ENCODE results near the gene CFAP77.

The CFAP77 gene

GRCh38 chr9:132408521-132408920, 1.5 kb upstream of the CFAP77 start:
- no peak for DNase-seq

DNA sequence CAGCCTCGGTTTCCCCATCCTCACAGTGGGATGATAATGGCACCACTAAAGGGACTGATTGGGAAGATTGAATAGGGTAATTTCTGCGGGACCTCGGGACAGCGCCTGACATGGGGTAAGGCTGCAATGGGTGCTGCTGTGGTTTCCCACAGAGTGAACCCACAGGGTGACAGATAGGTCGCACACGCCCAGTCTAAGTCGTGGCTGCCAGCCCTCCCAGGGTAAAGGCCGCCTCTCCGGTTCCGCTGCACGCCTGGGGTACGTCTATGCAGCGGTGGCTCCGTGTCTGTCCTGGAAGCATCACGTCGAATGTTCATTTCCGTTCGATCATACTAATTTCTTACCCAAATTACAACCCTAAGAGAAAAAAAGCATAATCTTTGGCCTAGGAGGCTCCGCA, 631 bp downstream of the CFAP77 start:
- DNase-seq, result no peak

GRCh38 chr9:132411091-132411508, 1.1 kb downstream of the CFAP77 start:
- DNase-seq, result peak in 15 of 51 donors; percentile 2 to 32 (median 8)

- no peak for DNase-seq
Measured at GRCh38 chr9:132412089-132412488, 2.1 kb downstream of the CFAP77 start.

- no peak for DNase-seq
Measured at GRCh38 chr9:132413926-132414325, 3.9 kb downstream of the CFAP77 start.

DNA sequence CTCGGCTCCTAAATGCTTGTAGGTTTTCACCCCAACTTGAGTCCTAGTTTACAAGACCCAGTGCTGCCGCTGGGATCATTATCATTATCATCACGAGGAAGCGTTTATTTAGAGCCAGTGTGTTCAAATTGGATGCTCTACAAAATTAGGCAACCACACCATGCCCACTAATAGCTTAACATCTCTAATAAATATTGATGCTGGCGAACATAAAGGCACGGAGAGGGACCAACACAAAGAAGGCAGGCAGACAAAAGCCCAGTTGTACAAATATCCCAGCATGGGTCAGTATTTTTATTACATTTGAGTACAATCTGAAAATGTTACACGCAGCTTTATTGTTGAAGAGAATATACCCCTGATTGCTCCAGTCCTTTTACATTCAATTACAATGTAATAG, 4.7 kb downstream of the CFAP77 start:
- no peak for DNase-seq

DNA sequence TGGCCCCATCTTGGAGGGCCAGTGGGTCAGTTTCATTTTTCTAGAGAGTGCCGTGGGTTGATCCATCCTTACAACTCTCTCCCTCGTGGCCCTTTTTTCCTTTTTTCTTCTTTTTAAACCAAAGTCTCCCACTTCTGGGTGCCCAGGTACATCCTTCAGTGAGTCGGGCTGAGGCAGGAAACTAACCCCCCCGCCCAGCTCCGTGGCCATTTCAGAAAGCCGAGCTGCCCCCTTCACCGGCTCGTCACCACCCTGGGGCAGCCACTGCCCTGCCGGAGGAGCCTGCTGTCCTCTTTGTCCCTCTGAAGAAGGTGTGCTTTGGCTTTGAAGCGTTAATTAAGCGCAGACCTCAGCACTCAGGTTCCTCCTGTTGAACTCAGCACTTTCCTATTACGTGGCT, 5.2 kb downstream of the CFAP77 start:
- DNase-seq, result no peak

DNA sequence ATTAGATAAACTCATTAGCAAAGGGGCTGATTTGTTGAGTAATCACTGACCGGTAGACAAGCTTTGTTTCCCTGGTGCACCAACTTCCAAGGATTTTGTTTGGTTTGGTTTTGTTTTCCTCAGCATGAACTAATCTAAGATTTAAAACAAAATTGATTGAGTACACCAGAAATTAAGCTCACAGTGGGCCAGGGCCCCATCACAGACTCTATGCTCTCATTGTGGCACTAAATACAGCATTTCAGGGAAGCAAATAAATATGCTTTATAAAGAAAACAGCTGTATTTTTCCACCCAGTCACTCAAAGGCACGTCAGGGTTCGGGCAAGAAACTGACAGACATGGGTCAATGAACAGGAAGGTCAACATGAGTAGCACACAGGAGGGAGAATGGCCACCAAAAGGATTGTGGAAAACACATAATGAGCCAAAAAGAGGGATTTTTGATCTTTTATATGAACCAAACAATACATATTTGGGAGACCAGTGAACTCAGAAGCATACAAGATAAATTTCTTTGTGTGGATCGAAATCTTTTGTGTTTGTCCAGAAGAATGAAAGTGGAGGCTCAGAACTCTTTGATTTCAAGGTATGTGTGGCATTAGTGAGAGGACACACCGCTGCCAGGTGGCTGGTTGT, 8.8 kb downstream of the CFAP77 start:
- no peak for DNase-seq

GRCh38 chr9:132422574-132422973, 12.6 kb downstream of the CFAP77 start:
- DNase-seq, result no peak

- no peak for DNase-seq
Measured at GRCh38 chr9:132423503-132423902, 13.5 kb downstream of the CFAP77 start.

DNA sequence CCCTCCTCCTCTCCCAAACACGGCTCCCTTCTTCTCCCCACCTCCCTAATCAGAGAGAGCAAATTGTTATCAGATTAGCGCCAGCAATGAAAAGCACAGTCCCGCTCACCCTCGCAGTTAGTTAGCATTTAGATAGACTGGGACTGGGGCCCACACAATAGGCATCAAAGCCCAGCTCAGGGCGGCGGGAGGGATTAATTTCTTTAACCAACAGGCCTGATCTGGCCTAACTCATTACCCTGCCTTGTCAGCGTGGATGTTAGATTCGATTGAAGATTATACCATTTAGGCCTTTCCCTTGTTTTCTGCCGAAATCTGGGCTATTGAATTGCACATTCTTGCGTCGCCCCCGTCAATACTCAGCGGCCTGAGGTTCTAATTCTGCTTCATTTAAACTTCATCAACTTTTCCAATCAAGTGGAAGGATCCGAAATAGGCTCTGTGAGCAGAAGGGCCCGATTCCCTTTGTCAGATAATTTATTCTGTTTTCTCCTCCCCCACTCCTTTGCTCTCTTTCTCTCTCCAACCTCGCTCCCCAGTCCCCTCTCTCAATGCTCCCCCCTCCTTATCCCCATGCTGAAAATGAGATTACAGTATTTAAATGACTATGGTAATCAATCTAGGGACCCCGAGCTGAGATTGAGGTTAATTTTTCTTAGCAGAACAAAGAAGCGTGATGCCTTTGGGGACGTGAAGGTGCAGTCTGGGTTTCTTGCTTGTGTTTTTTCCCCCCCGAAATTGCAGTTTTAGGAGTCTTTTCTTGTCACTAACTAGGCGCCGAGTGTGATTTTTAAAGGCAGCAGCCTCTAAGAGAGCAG, 15.1 kb downstream of the CFAP77 start:
- DNase-seq, result no peak

DNA sequence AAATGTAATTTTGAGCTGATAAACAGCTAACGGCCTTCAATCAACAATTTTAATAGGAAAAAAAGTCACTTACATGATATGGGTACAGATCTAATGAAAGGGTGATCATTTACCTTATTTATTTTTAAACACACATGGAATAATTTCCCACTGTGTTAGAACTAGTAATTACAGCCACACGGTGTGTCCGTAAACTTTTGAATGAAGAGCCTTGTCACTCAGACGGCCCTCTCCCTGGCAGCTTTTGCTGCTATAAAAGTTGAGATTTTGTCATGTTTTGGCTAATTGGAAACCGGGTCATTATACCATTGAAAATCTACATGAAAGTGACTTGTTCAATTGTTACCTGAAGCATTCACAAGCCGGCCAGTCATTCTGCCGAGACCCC, 15.7 kb downstream of the CFAP77 start:
- no peak for DNase-seq

DNA sequence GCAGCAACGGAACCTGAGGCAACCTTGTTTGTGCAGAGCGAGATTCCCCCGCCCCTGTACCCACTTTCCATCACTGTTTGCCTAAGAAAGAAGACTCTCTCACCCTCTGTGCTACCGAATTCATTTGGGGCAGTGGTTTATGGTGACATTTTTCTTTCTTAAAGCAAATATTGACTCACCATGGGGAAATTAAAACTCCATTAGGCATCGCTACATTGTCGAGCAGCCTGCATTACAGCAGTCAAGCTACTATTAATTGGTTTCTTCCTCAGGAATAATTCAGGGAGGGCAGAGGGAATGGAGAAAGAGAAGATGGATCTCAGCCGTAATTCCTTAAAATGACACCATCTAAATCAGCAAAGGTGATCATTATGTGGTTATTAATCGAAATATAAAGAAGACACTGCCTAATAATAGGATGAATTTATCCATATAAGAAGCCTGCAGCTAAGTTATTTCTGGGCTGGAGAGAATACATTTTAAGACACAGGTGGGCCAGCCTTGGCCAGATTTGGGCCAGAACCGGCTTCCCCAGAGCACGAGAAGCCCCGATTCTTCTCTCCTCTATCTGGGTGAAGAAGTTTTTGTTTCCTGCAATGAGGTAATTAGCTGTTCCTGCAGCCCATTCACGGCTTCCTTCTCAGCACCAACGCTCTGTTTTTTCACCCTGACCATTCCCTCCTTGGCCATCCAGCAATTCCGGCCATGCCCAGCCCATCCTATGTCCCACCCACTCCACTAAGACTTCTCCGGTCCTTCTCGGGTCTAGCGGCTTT, 16.8 kb downstream of the CFAP77 start:
- no peak for DNase-seq

GRCh38 chr9:132430998-132431397, 21.0 kb downstream of the CFAP77 start:
- DNase-seq, result no peak

DNA sequence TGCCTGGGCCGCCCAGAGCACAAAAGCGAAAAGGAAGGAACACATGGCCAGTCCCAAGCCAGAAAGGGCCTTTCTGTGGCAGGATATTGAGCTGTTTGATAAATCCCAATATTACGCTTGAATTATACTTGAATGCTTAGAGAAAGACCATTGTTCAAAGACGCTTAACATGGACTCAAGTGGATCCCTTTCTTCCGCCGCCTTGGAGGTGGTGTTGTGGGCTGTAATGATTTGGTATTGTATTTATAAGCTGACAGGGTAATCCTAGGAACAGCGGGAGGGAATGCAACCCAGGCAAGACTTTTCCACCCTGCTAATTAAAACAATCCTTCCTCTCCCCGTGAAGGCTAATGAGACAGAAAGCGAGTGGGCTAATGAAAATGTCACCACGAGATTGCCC, 24.9 kb downstream of the CFAP77 start:
- DNase-seq, result no peak

GRCh38 chr9:132439153-132439552, 29.1 kb downstream of the CFAP77 start:
- no peak for DNase-seq

DNA sequence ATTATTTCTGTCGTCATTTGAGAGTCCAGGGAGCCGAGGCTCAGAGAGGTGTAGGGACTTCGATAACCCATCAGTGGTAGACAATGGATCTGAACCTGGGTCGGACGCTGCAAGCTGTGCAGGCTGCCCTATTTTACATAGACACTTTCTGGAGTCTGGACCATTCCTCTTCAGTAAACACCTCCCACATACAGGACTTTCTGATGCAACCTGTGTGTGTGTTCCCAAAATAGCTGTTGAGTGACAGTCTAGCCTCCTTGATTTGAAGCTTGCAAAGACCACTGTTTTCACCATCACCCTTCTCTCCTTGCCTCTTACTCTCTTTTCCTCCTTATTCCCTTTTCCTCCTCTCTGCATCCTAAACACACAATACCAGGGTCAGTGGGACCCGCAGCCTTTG, 30.7 kb downstream of the CFAP77 start:
- DNase-seq, result no peak

DNA sequence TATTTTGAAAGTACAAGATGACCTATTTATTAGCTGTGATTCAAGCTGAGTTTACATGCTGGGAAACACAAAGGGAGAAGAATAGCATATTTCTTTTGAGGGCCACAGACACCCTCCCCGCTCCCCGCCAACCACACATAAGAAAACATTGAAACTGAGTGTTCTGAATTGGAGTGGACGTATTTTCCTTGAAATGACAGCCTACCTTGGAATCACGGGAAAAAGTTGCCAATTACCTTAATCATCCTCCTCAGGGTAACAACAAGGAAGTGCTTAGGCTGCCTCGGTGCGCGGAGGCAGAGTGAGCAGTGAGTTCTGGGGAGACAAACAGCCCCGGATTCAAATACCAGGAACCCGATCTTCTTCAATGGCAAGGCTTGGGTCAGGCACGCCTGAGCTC, 31.4 kb downstream of the CFAP77 start:
- no peak for DNase-seq

- no peak for DNase-seq
Measured at GRCh38 chr9:132443951-132444607, 34.1 kb downstream of the CFAP77 start.

GRCh38 chr9:132446887-132447286, 36.9 kb downstream of the CFAP77 start:
- no peak for DNase-seq

GRCh38 chr9:132447346-132447745, 37.3 kb downstream of the CFAP77 start:
- no peak for DNase-seq

GRCh38 chr9:132447902-132448301, 37.9 kb downstream of the CFAP77 start:
- no peak for DNase-seq

Data from hypothalamus (tissue), 51 donors.